ENCODE data around the gene MAP6. TPM values are rescaled to one million over a fixed set of nuclear protein-coding genes. Genes with fewer than 3 reads are reported as not detected.

MAP6 gene
- total RNA-seq, 1 donor from 2014 or later = 6.9 TPM

GRCh38 chr11:75667255-75667830, 1.5 kb downstream of the MAP6 start:
- Histone ChIP-seq H3K9me3 (no peaks in the 10 kb centered on the region), H3K27me3 (no peaks in the 10 kb centered on the region), H3K4me3 (peak overlapping the region; percentile 49 to 73), H3K4me1 (peaks cover 16% of the 10 kb centered on the region), H3K27ac (peak overlapping the region; percentile 63), H3K36me3 (no peaks in the 10 kb centered on the region)
- DNase-seq (ENCODE audit: extremely low spot score in 2 of 2) = no peak
- intact Hi-C loops (cut with DNase I) = loop anchor here (10.0 kb wide), 1 partner anchor 113 kb away; no protein-coding TSS in a partner anchor
- no peak for TF ChIP-seq POLR2AphosphoS5 (IDR thresholded peaks at IDR 0.05; ENCODE audit: insufficient read depth in 1 of 2, low read depth in 1 of 2)
- TF ChIP-seq, protein P1, sequence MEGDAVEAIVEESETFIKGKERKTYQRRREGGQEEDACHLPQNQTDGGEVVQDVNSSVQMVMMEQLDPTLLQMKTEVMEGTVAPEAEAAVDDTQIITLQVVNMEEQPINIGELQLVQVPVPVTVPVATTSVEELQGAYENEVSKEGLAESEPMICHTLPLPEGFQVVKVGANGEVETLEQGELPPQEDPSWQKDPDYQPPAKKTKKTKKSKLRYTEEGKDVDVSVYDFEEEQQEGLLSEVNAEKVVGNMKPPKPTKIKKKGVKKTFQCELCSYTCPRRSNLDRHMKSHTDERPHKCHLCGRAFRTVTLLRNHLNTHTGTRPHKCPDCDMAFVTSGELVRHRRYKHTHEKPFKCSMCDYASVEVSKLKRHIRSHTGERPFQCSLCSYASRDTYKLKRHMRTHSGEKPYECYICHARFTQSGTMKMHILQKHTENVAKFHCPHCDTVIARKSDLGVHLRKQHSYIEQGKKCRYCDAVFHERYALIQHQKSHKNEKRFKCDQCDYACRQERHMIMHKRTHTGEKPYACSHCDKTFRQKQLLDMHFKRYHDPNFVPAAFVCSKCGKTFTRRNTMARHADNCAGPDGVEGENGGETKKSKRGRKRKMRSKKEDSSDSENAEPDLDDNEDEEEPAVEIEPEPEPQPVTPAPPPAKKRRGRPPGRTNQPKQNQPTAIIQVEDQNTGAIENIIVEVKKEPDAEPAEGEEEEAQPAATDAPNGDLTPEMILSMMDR (IDR thresholded peaks at IDR 0.05) = no peak
- no peak for TF ChIP-seq POLR2A (IDR thresholded peaks at IDR 0.05)

DNA sequence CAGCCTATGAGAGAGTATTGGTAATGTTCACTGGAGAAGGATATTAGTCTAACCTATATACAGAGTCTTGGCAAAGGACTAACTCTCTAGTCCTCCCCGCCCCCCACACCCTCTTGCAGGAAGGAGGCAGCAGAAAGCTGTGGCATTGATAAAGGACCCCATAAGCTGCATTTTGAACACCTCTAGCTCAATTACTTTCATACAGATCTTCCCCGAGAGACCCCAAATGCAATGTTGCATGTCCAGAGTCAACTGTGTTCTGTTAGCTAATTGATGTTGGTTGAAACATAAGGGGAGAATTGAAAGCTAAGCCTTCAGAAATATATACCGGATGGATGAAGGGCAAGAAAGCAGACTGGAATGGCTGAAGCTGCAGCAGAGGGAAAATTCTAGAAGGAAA, 2.8 kb downstream of the MAP6 start:
- H3K4me3 ChIP-seq = no peak overlapping the region
- H3K9me3 ChIP-seq = no peaks in the 10 kb centered on the region
- no peaks in the 10 kb centered on the region for H3K36me3 ChIP-seq
- TF ChIP-seq, protein P1 (IDR thresholded peaks at IDR 0.05) = no peak
- no peak for TF ChIP-seq POLR2A (IDR thresholded peaks at IDR 0.05)
- TF ChIP-seq POLR2AphosphoS5 (IDR thresholded peaks at IDR 0.05; ENCODE audit: insufficient read depth in 1 of 2, low read depth in 1 of 2) = no peak
- no peak overlapping the region for H3K27ac ChIP-seq
- no peaks in the 10 kb centered on the region for H3K27me3 ChIP-seq
- no peak for DNase-seq (ENCODE audit: extremely low spot score in 2 of 2)
- intact Hi-C loops (cut with DNase I) = loop anchor here (10.0 kb wide), 1 partner anchor 111 kb away; no protein-coding TSS in a partner anchor
- H3K4me1 ChIP-seq = peaks cover 16% of the 10 kb centered on the region

DNA sequence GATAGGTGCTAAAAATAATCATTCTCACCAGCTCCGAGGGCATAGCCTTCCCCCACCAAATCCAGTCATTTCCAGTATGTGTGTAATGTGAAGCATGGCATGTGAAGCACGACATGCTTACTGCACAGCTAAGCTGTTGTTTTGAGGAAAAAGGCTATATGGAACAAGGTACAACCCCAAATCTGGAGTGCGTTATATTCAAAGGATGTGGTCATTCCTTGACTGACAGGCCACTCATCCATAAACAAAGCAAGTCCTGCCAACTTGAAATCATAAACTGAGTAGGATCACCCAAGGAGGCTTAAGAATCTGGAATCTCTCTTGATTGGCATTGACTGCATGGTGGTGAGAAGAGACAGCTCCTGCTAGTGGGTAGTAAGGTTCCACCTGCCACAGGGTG, 3.7 kb downstream of the MAP6 start:
- Histone ChIP-seq H3K27ac (no peak overlapping the region), H3K36me3 (no peaks in the 10 kb centered on the region), H3K4me3 (no peak overlapping the region), H3K27me3 (no peaks in the 10 kb centered on the region), H3K9me3 (no peaks in the 10 kb centered on the region), H3K4me1 (peaks cover 16% of the 10 kb centered on the region)
- intact Hi-C loops (cut with DNase I) = loop anchor here (10.0 kb wide), 1 partner anchor 110 kb away; no protein-coding TSS in a partner anchor
- DNase-seq (ENCODE audit: extremely low spot score in 2 of 2) = no peak
- no peak for TF ChIP-seq POLR2A (IDR thresholded peaks at IDR 0.05)
- no peak for TF ChIP-seq POLR2AphosphoS5 (IDR thresholded peaks at IDR 0.05; ENCODE audit: insufficient read depth in 1 of 2, low read depth in 1 of 2)
- TF ChIP-seq, protein P1 (IDR thresholded peaks at IDR 0.05) = no peak

- Histone ChIP-seq H3K27me3 (no peaks in the 10 kb centered on the region), H3K9me3 (no peaks in the 10 kb centered on the region), H3K4me3 (no peak overlapping the region), H3K36me3 (no peaks in the 10 kb centered on the region), H3K4me1 (peaks cover 16% of the 10 kb centered on the region), H3K27ac (no peak overlapping the region)
- TF ChIP-seq POLR2A (IDR thresholded peaks at IDR 0.05) = no peak
- TF ChIP-seq POLR2AphosphoS5 (IDR thresholded peaks at IDR 0.05; ENCODE audit: insufficient read depth in 1 of 2, low read depth in 1 of 2) = no peak
- TF ChIP-seq, protein P1 (IDR thresholded peaks at IDR 0.05) = no peak
- no peak for DNase-seq (ENCODE audit: extremely low spot score in 2 of 2)
- intact Hi-C loops (cut with DNase I) = loop anchor here (10.0 kb wide), 1 partner anchor 110 kb away; no protein-coding TSS in a partner anchor
Observed at GRCh38 chr11:75664389-75664788, 4.4 kb downstream of the MAP6 start.

DNA sequence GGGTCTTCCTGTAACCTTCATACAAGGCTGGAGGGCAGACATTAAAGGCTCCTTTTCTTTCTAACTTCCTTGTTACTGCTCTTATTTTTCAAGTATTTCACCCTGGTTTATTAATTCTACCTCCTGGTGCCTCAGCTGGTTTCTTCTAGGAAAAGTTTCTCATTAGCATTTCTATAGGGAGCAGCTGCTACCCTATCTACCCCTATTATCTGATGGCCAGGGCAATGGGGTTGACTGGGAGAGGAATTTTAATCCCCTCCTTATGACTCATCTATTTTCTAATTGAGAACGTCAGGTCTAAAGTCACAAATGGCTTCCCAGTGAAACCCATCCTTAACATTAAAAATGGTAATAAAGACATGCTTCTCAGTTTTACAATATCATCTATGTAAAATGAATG, 5.0 kb downstream of the MAP6 start:
- H3K4me3 ChIP-seq = no peak overlapping the region
- H3K27ac ChIP-seq = no peak overlapping the region
- no peaks in the 10 kb centered on the region for H3K9me3 ChIP-seq
- TF ChIP-seq POLR2AphosphoS5 (IDR thresholded peaks at IDR 0.05; ENCODE audit: insufficient read depth in 1 of 2, low read depth in 1 of 2) (no peak), POLR2A (IDR thresholded peaks at IDR 0.05) (no peak)
- TF ChIP-seq, protein P1 (IDR thresholded peaks at IDR 0.05) = no peak
- no peak for DNase-seq (ENCODE audit: extremely low spot score in 2 of 2)
- H3K4me1 ChIP-seq = peaks cover 12% of the 10 kb centered on the region
- intact Hi-C loops (cut with DNase I) = loop anchor here (10.0 kb wide), 1 partner anchor 109 kb away; no protein-coding TSS in a partner anchor
- no peaks in the 10 kb centered on the region for H3K27me3 ChIP-seq
- H3K36me3 ChIP-seq = no peaks in the 10 kb centered on the region
